NCI-H774 (cell line): ENCODE data around the gene PERCC1.

Experiments
- DNase-seq: peaks from one replicate; lab custom pipeline; 2025; lab: John Stamatoyannopoulos, UW

The PERCC1 gene

GRCh38 chr16:1450218-1450617 is 19.3 kb downstream of the PERCC1 start:
- no peak for DNase-seq

GRCh38 chr16:1450841-1451240 is 20.0 kb downstream of the PERCC1 start:
- DNase-seq, result no peak

- no peak for DNase-seq
These were observed 21.0 kb downstream of the PERCC1 start for GRCh38 chr16:1451702-1452392.

- no peak for DNase-seq
These were observed 21.7 kb downstream of the PERCC1 start for GRCh38 chr16:1452530-1452929.

- DNase-seq, result no peak
These were observed 22.4 kb downstream of the PERCC1 start for GRCh38 chr16:1453316-1453715.

- DNase-seq, result no peak
These were observed 23.7 kb downstream of the PERCC1 start for GRCh38 chr16:1454561-1454960.

GRCh38 chr16:1455190-1456171 is 24.6 kb downstream of the PERCC1 start:
- DNase-seq, result no peak

- DNase-seq, result no peak
These were observed 26.1 kb downstream of the PERCC1 start for GRCh38 chr16:1456951-1457350.

GRCh38 chr16:1457489-1458245 is 26.8 kb downstream of the PERCC1 start:
- no peak for DNase-seq

GRCh38 chr16:1458336-1458976 is 27.6 kb downstream of the PERCC1 start:
- DNase-seq, result no peak

- no peak for DNase-seq
These were observed 28.1 kb downstream of the PERCC1 start for GRCh38 chr16:1458977-1459341.

- DNase-seq, result no peak
These were observed 29.1 kb downstream of the PERCC1 start for GRCh38 chr16:1459967-1460366.

- no peak for DNase-seq
These were observed 29.8 kb downstream of the PERCC1 start for GRCh38 chr16:1460602-1461138.

GRCh38 chr16:1461146-1461545 is 30.3 kb downstream of the PERCC1 start:
- DNase-seq, result no peak

GRCh38 chr16:1464196-1464893 is 33.5 kb downstream of the PERCC1 start:
- DNase-seq, result no peak

GRCh38 chr16:1464894-1465566 is 34.2 kb downstream of the PERCC1 start:
- no peak for DNase-seq

- no peak for DNase-seq
These were observed 34.7 kb downstream of the PERCC1 start for GRCh38 chr16:1465567-1465915.

- no peak for DNase-seq
These were observed 35.2 kb downstream of the PERCC1 start for GRCh38 chr16:1466054-1466453.

- DNase-seq, result no peak
These were observed 36.2 kb downstream of the PERCC1 start for GRCh38 chr16:1466968-1467521.

- no peak for DNase-seq
These were observed 37.5 kb downstream of the PERCC1 start for GRCh38 chr16:1468426-1468810.
